PFSK-1 (cell line): Measurements from ENCODE around the gene OR1I1.
A peak's percentile ranks its signal among the peaks of the same experiment; 100 is the strongest.

Experiments
- FOXP2 ChIP-seq: optimal IDR thresholded peaks from 2 replicates; pipeline ENCODE3; 2011; ENCODE audit warnings: borderline replicate concordance, control low read depth, inconsistent platforms; ENCODE audit not compliant: insufficient read depth; ENCODE audit errors: extremely low read length, extremely low read depth
- POLR2AphosphoS5 ChIP-seq: IDR thresholded peaks from 2 replicates; pipeline ENCODE4 v1.6.1; 2012; ENCODE audit warnings: low read depth, mild to moderate bottlenecking, control low read depth, low read length, moderate library complexity
- SIN3A ChIP-seq: IDR thresholded peaks from 2 replicates; pipeline ENCODE4 v1.6.1; 2012; ENCODE audit warnings: mild to moderate bottlenecking, low read length, moderate library complexity, borderline replicate concordance; ENCODE audit not compliant: insufficient read depth
- TAF1 ChIP-seq: IDR thresholded peaks from 2 replicates; pipeline ENCODE4 v1.6.1; 2012; ENCODE audit warnings: low read length, control low read depth, borderline replicate concordance; ENCODE audit not compliant: insufficient read depth
- TF ChIP-seq, protein P1 (sequence below), 2 experiments: IDR thresholded peaks; 2 replicates each; pipeline versions ENCODE4 v1.6.1 to v1.8.0; 2011 to 2012; ENCODE audit warnings: low read depth in 2 of 2, low read length in 2 of 2, control low read depth in 1 of 2, inconsistent platforms in 1 of 2, mild to moderate bottlenecking in 1 of 2, moderate library complexity in 1 of 2; ENCODE audit not compliant: insufficient read depth in 1 of 2

DNA sequence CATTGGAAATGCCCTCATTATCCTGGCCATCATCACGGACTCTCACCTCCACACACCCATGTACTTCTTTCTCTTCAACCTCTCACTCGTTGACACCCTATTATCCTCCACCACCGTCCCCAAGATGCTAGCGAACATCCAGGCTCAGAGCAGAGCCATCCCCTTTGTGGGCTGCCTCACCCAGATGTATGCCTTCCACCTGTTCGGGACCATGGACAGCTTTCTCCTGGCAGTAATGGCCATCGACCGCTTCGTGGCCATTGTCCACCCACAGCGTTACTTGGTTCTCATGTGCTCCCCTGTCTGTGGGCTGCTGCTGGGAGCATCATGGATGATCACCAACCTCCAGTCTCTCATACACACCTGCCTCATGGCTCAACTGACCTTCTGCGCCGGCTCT is 5.2 kb downstream of the OR1I1 start:
- TF ChIP-seq TAF1 = no peak
- no peak for TF ChIP-seq POLR2AphosphoS5
- TF ChIP-seq, protein P1, sequence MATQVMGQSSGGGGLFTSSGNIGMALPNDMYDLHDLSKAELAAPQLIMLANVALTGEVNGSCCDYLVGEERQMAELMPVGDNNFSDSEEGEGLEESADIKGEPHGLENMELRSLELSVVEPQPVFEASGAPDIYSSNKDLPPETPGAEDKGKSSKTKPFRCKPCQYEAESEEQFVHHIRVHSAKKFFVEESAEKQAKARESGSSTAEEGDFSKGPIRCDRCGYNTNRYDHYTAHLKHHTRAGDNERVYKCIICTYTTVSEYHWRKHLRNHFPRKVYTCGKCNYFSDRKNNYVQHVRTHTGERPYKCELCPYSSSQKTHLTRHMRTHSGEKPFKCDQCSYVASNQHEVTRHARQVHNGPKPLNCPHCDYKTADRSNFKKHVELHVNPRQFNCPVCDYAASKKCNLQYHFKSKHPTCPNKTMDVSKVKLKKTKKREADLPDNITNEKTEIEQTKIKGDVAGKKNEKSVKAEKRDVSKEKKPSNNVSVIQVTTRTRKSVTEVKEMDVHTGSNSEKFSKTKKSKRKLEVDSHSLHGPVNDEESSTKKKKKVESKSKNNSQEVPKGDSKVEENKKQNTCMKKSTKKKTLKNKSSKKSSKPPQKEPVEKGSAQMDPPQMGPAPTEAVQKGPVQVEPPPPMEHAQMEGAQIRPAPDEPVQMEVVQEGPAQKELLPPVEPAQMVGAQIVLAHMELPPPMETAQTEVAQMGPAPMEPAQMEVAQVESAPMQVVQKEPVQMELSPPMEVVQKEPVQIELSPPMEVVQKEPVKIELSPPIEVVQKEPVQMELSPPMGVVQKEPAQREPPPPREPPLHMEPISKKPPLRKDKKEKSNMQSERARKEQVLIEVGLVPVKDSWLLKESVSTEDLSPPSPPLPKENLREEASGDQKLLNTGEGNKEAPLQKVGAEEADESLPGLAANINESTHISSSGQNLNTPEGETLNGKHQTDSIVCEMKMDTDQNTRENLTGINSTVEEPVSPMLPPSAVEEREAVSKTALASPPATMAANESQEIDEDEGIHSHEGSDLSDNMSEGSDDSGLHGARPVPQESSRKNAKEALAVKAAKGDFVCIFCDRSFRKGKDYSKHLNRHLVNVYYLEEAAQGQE (IDR thresholded peaks at IDR 0.05; ENCODE audit: insufficient read depth in 1 of 2, low read depth in 2 of 2, low read length in 2 of 2) = peak; percentile 70 to 87
- TF ChIP-seq SIN3A = no peak
- TF ChIP-seq FOXP2 = no peak
